ENCODE measurements around the gene FBLN7.
"Not testable (repeated sequence)": the region's sequence is repeated elsewhere in the genome, so short reads cannot be mapped to it uniquely, and the experiment has no call there.

Gene FBLN7

DNA sequence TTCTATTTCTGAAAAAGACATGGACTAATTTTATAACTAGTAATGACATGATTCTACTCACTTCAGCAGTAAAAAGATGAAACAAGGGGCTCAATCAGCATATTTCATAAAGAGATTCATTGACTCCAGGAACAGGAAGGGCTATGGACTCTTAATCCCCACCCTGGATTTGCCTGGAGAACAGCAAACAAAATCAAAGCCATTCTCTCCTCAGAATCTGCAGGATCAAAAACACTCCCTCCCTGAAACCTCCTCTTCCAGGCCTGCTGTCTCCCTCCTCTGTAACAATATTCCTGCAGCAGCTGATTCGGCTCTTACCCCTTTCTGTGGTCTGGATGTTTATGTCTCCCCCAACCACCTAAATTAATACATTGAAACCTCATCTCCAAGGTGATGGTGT is 59.7 kb downstream of the FBLN7 start:
- Histone ChIP-seq H3K9me3 (no peaks in the 10 kb centered on the region), H3K4me3 (no peak overlapping the region), H3K27ac (no peak overlapping the region), H3K36me3 (peaks cover 0 to 4% (median 0%) of the 10 kb centered on the region in 3 donors), H3K4me1 (no peaks in the 10 kb centered on the region), H3K27me3 (no peaks in the 10 kb centered on the region)
- intact Hi-C loops (cut with DNase I; ENCODE audit: low total_unique reads): no loop called here
- DNase-seq: no peak
- TF ChIP-seq, protein P1, sequence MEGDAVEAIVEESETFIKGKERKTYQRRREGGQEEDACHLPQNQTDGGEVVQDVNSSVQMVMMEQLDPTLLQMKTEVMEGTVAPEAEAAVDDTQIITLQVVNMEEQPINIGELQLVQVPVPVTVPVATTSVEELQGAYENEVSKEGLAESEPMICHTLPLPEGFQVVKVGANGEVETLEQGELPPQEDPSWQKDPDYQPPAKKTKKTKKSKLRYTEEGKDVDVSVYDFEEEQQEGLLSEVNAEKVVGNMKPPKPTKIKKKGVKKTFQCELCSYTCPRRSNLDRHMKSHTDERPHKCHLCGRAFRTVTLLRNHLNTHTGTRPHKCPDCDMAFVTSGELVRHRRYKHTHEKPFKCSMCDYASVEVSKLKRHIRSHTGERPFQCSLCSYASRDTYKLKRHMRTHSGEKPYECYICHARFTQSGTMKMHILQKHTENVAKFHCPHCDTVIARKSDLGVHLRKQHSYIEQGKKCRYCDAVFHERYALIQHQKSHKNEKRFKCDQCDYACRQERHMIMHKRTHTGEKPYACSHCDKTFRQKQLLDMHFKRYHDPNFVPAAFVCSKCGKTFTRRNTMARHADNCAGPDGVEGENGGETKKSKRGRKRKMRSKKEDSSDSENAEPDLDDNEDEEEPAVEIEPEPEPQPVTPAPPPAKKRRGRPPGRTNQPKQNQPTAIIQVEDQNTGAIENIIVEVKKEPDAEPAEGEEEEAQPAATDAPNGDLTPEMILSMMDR (IDR thresholded peaks at IDR 0.05): no peak

DNA sequence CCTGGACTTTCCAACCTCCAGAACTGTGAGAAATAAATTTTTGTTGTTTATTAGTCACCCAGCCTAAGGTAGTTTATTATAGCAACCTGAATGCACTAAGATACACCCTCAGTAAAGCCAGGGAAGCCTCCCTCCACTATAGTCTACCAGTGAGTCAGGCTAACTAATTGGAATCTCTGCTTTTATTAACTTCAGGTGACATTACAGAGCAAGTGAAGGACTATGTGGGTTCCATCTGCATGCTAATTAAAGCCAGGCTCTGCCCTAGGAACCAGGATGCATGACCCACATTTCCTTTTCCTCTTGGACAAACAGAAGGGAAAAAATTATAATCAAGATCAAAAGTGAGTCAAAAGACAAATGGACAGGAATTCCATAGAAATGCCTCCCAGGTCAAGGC is 60.6 kb downstream of the FBLN7 start:
- no peaks in the 10 kb centered on the region for H3K4me1 ChIP-seq
- H3K27me3 ChIP-seq: no peaks in the 10 kb centered on the region
- no peak overlapping the region for H3K4me3 ChIP-seq
- H3K27ac ChIP-seq: no peak overlapping the region
- DNase-seq: no peak
- TF ChIP-seq, protein P1 (IDR thresholded peaks at IDR 0.05): no peak
- peaks cover 0 to 2% (median 0%) of the 10 kb centered on the region in 3 donors for H3K9me3 ChIP-seq
- peaks cover 0 to 4% (median 0%) of the 10 kb centered on the region in 3 donors for H3K36me3 ChIP-seq
- intact Hi-C loops (cut with DNase I; ENCODE audit: low total_unique reads): no loop called here

DNA sequence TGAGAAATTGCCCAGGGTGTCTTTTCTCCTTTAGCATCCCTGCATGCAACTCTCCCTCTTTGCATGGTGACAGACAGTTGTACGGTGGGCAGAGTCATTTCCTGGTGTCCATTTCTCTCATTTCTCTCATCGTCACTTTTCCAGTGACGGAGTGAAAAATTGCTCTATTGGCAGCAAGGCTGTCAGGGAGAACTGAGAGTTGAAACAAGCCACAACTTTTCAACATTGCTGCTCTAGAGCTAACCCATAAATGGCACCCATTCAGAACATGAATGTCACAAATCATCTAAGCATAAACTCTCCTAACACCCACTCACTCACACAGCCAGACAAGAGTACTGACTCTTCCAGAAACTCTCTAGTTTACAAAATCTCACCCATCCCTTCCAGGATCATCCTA is 61.0 kb downstream of the FBLN7 start:
- peaks cover 0 to 4% (median 0%) of the 10 kb centered on the region in 3 donors for H3K36me3 ChIP-seq
- H3K9me3 ChIP-seq: peaks cover 0 to 5% (median 2%) of the 10 kb centered on the region in 3 donors
- TF ChIP-seq, protein P1 (IDR thresholded peaks at IDR 0.05): no peak
- DNase-seq: no peak
- no peaks in the 10 kb centered on the region for H3K4me1 ChIP-seq
- intact Hi-C loops (cut with DNase I; ENCODE audit: low total_unique reads): no loop called here
- H3K4me3 ChIP-seq: no peak overlapping the region
- H3K27me3 ChIP-seq: no peaks in the 10 kb centered on the region
- H3K27ac ChIP-seq: no peak overlapping the region

DNA sequence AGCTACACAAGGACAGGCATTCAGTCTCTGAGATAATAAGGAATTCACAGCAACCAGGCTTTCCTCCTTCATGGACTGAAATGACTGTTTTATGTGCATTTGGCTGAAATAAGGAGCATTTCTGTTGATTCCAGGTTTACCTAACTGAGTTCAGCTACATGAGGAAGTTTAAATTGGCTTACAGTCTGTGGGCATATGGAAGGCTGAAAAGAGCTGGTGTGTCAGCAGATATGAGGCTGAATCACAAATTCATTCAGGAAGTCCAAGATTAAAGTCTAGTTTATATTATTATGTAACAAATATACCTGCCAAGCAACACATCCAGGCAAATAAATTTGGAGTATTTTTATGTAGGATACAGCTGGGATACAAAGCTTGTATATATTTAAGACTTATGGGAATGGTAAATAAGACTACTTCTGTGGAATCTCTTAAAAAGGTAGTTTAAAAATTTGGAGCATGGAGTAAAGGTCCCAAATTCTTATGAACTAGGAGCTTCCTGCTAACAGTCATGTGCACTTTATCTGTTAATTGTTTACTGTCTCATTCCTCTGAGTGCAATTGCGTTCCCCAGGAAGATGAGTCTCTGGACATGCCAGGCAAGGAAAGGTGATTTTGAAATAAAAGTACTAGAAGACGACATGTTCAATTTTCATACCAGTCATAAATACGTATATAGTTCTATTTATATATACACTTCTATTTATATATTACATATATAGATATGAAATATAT is 63.7 kb downstream of the FBLN7 start:
- Histone ChIP-seq H3K4me3 (no peak overlapping the region), H3K4me1 (no peaks in the 10 kb centered on the region), H3K27me3 (no peaks in the 10 kb centered on the region), H3K36me3 (peaks cover 0 to 4% (median 0%) of the 10 kb centered on the region in 3 donors), H3K27ac (no peak overlapping the region), H3K9me3 (peaks cover 0 to 11% (median 3%) of the 10 kb centered on the region in 3 donors)
- TF ChIP-seq, protein P1 (IDR thresholded peaks at IDR 0.05): no peak
- DNase-seq: no peak
- intact Hi-C loops (cut with DNase I; ENCODE audit: low total_unique reads): no loop called here

DNA sequence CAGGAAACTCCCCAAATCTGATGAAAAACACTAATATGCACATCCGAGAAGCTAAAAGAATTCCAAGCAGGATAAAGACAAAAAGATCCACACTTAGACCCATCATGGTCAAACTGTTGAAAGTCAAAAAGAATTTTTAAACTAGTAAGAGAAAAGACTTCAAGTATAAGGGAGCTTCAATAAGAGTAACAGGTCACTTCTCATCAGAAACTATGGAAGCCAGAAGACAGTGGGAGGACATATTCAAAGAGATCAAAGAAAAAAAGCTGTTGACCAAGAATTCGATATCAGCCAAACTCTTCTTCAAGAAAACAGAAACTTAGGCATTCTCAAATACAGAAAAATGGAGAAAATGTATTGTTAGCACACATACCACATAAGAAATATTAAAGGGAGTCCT is 66.2 kb downstream of the FBLN7 start:
- H3K27me3 ChIP-seq: no peaks in the 10 kb centered on the region
- DNase-seq: no peak
- TF ChIP-seq, protein P1 (IDR thresholded peaks at IDR 0.05): no peak
- H3K9me3 ChIP-seq: peaks cover 0 to 11% (median 3%) of the 10 kb centered on the region in 3 donors
- H3K4me3 ChIP-seq: no peak overlapping the region
- peaks cover 0 to 4% (median 0%) of the 10 kb centered on the region in 3 donors for H3K36me3 ChIP-seq
- intact Hi-C loops (cut with DNase I; ENCODE audit: low total_unique reads): no loop called here
- no peak overlapping the region for H3K27ac ChIP-seq
- no peaks in the 10 kb centered on the region for H3K4me1 ChIP-seq

DNA sequence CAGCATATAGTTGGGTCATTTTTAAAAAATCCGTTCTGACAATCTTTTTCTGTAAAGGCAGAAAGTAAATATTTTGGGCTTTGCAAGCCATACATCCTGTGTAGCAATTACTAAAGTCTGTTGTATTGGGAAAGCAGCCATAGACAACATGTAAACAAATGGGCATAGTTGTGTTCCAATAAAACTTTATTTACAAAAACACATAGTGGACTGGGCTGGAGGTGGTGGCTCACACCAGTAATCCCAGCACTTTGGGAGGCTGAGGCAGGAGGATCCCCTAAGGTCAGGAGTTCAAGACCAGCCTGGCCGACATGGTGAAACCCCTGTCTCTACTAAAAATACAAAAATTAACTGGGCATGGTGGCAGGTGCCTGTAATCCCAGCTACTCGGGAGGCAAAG is 69.7 kb downstream of the FBLN7 start:
- DNase-seq; H3K27ac ChIP-seq; H3K4me1 ChIP-seq; intact Hi-C loops (cut with DNase I; ENCODE audit: low total_unique reads); H3K36me3 ChIP-seq; H3K4me3 ChIP-seq; H3K27me3 ChIP-seq: not testable (repeated sequence)
- peaks cover 0 to 11% (median 3%) of the 10 kb centered on the region in 3 donors for H3K9me3 ChIP-seq
